Spleen (tissue), 11 donors: ENCODE data around the gene CFAP77. TPM values are rescaled to one million over a fixed set of nuclear protein-coding genes. Genes with fewer than 3 reads are reported as not detected.

ENCODE experiments used
- DNase-seq: peaks from one replicate; pipeline ENCODE4 v3.0.0-alpha.2; 2020
- H3K27ac ChIP-seq, 8 donors: fragments of 200-600 bp; sonication (generic) in 7 of 8; 1 replicate in 4 of 8; 2 replicates in 4 of 8; pipeline versions ENCODE4 v1.5.0 to v1.8.0; 2016 to 2021; ENCODE audit warnings: inconsistent platforms in 4 of 8, mild to moderate bottlenecking in 4 of 8, moderate library complexity in 1 of 8
- H3K27me3 ChIP-seq, 7 donors: fragments of 200-600 bp; sonication (generic) in 6 of 7; replicated peaks in 1 of 7; 1 replicate in 4 of 7; 2 replicates in 3 of 7; pipeline versions ENCODE4 v1.5.0 to v1.8.0; 2016 to 2021; ENCODE audit warnings: inconsistent platforms in 3 of 7, mild to moderate bottlenecking in 1 of 7
- H3K36me3 ChIP-seq, 6 donors: fragments of 200-600 bp; sonication (generic) in 5 of 6; 1 replicate in 4 of 6; 2 replicates in 2 of 6; pipeline versions ENCODE4 v1.5.0 to v1.8.0; 2016 to 2021; ENCODE audit warnings: inconsistent platforms in 2 of 6
- H3K4me1 ChIP-seq, 6 donors: fragments of 200-600 bp; sonication (generic) in 5 of 6; 1 replicate in 3 of 6; 2 replicates in 3 of 6; pipeline versions ENCODE4 v1.5.0 to v1.8.0; 2016 to 2021; ENCODE audit warnings: inconsistent platforms in 3 of 6
- H3K4me3 ChIP-seq, 8 donors: fragments of 200-600 bp; sonication (generic) in 7 of 8; 1 replicate in 4 of 8; 2 replicates in 4 of 8; pipeline versions ENCODE4 v1.5.0 to v1.8.0; 2016 to 2021; ENCODE audit warnings: inconsistent platforms in 4 of 8, mild to moderate bottlenecking in 4 of 8, moderate library complexity in 2 of 8
- H3K9me3 ChIP-seq, 8 donors: fragments of 200-600 bp; sonication (generic) in 7 of 8; 1 replicate in 4 of 8; 2 replicates in 4 of 8; pipeline versions ENCODE4 v1.5.0 to v1.8.0; 2016 to 2021; ENCODE audit warnings: inconsistent platforms in 4 of 8
- POLR2A ChIP-seq, 3 donors: fragments of 450-650 bp; IDR thresholded peaks; one replicate each; pipeline ENCODE4 v1.5.1; 2017; ENCODE audit warnings: antibody characterized with exemption in 3 of 3, mild to moderate bottlenecking in 1 of 3
- POLR2AphosphoS5 ChIP-seq, 3 donors: sonication (generic); formaldehyde crosslinking; IDR thresholded peaks; one replicate each; pipeline ENCODE4 v1.5.1; 2017; ENCODE audit warnings: antibody characterized with exemption in 3 of 3
- WGBS, 5 donors: extraction: QIAGEN DNeasy Blood & Tissue Kit in 3 of 5; methylation state at CpG; one replicate each; pipeline versions ENCODE4 v1.1.5 to v1.1.7; 2013 to 2018; 5-methylcytosine and 5-hydroxymethylcytosine counted together
- intact Hi-C: fragments of 100-400 bp; cut with DNase I; formaldehyde crosslinking; loops from one replicate; pipeline ENCODE4 v1.15.0; 2023; ENCODE audit warnings: low total_unique reads
- polyA plus RNA-seq, 3 donors: library from polyadenylated mRNA; stranded (reverse); fragments of 200-250 nt; gene quantifications; one replicate each; pipeline ENCODE4 v1.2.1, GENCODE V29; 2013
- total RNA-seq, 7 donors: library from RNA; depleted of rRNA in 3 of 7; stranded (reverse); fragments of >200 nt in 3 of 7; fragmentation: NEBNext Ultra II Directional in 4 of 7; extraction: Animal tissue kit (Norgen Biotek cat#: 25700) in 4 of 7; gene quantifications; one replicate each; pipeline versions ENCODE4 v1.1.0 to v1.2.1, GENCODE V29; 2016 to 2021
- TF ChIP-seq, protein P1 (sequence below), 11 experiments: fragments of 200-600 bp in 7 of 11; fragments of 450-650 bp in 4 of 11; sonication (generic) in 4 of 11; IDR thresholded peaks in 8 of 11; conservative IDR thresholded peaks in 3 of 11; 1 replicate in 7 of 11; 2 replicates in 4 of 11; pipeline versions ENCODE4 v1.4.0 to v1.8.0; 2016 to 2021; ENCODE audit warnings: antibody characterized with exemption in 11 of 11, inconsistent platforms in 4 of 11, mild to moderate bottlenecking in 1 of 11
- donor health status: healthy with polysubstance abuse.
- donor health status: DM: no; HTN: no; CAD: no; lungs with moderate emphysema.
- donor health status: DM: no; HTN: no; CAD: no.
- donor health status: Bipolar disorder and iron deficiency.
- donor health status: healthy.
- donor health status: DM: no; HTN: no; CAD: no.
- donor health status: DM: yes; HTN: yes; CAD: no.

The CFAP77 gene
- total and polyA plus RNA-seq, 10 donors = 0.06 TPM; not detected in 9

DNA sequence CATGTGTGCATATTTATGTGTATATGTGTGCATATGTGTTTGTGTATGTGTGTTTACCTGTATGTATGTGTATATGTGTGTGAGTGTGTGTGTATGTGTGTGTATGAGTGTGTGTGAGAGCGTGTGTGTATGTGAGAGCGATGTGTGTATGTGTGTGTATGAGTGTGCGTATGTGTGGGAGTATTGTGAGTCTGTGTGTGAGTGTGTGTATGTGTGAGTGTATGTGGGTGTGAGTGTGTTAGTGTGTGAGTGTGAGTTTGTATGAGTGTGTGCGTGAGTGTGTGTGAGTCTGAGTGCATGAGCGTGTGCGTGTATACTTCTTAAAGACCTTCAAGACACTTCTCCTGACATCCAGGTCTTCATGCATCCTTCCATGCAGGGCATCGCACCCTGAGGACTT lies 49.6 kb downstream of the CFAP77 start:
- 93 to 99% (median 95%) methylated on average over 7 of the region's 7 CpGs for WGBS, 5 donors
- TF ChIP-seq, protein P1, sequence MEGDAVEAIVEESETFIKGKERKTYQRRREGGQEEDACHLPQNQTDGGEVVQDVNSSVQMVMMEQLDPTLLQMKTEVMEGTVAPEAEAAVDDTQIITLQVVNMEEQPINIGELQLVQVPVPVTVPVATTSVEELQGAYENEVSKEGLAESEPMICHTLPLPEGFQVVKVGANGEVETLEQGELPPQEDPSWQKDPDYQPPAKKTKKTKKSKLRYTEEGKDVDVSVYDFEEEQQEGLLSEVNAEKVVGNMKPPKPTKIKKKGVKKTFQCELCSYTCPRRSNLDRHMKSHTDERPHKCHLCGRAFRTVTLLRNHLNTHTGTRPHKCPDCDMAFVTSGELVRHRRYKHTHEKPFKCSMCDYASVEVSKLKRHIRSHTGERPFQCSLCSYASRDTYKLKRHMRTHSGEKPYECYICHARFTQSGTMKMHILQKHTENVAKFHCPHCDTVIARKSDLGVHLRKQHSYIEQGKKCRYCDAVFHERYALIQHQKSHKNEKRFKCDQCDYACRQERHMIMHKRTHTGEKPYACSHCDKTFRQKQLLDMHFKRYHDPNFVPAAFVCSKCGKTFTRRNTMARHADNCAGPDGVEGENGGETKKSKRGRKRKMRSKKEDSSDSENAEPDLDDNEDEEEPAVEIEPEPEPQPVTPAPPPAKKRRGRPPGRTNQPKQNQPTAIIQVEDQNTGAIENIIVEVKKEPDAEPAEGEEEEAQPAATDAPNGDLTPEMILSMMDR (IDR thresholded peaks at IDR 0.05 in 8 of 11, conservative IDR thresholded peaks at IDR 0.05 in 3 of 11) = no peak
- TF ChIP-seq POLR2A (IDR thresholded peaks at IDR 0.05) = no peak
- no peak for TF ChIP-seq POLR2AphosphoS5 (IDR thresholded peaks at IDR 0.05)

DNA sequence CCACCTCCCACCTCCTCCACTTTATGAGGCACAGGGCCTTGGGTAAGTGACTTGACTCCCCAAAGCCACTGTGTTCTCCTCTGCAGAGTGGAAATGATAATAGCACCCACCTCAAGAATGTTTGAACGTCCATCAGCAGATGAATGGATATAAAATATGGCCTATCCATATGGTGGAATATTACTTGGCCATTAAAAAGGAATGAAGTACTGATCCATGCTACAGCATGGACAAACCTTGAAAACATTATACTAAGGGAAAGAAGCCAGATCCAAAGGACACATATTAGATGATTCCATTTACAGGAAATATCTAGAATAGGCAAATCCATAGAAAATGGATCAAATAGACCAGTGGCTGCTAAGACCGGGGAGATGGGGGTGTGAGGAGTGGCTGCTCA lies 50.2 kb downstream of the CFAP77 start:
- DNase-seq = no peak
- TF ChIP-seq, protein P1 (IDR thresholded peaks at IDR 0.05 in 8 of 11, conservative IDR thresholded peaks at IDR 0.05 in 3 of 11) = no peak
- TF ChIP-seq POLR2AphosphoS5 (IDR thresholded peaks at IDR 0.05) = no peak
- no peak for TF ChIP-seq POLR2A (IDR thresholded peaks at IDR 0.05)
- H3K4me3 ChIP-seq = no peak overlapping the region
- 76 to 90% (median 81%) methylated on average over 2 of the region's 2 CpGs for WGBS, 5 donors
- intact Hi-C loops = no loop called here
- no peak overlapping the region for H3K27ac ChIP-seq
- H3K4me1 ChIP-seq = no peaks in the 10 kb centered on the region
- H3K9me3 ChIP-seq = peaks cover 0 to 4% (median 0%) of the 10 kb centered on the region in 8 donors
- no peaks in the 10 kb centered on the region for H3K36me3 ChIP-seq
- H3K27me3 ChIP-seq = peaks cover 0 to 55% (median 4%) of the 10 kb centered on the region in 7 donors

More for the DNA sequence above, 49.6 kb downstream of the CFAP77 start:
- Histone ChIP-seq H3K4me3 (no peak overlapping the region), H3K27ac (no peak overlapping the region), H3K9me3 (peaks cover 0 to 4% (median 0%) of the 10 kb centered on the region in 8 donors), H3K4me1 (no peaks in the 10 kb centered on the region), H3K27me3 (peaks cover 0 to 61% (median 4%) of the 10 kb centered on the region in 7 donors), H3K36me3 (no peaks in the 10 kb centered on the region)
- intact Hi-C loops = no loop called here
- no peak for DNase-seq

DNA sequence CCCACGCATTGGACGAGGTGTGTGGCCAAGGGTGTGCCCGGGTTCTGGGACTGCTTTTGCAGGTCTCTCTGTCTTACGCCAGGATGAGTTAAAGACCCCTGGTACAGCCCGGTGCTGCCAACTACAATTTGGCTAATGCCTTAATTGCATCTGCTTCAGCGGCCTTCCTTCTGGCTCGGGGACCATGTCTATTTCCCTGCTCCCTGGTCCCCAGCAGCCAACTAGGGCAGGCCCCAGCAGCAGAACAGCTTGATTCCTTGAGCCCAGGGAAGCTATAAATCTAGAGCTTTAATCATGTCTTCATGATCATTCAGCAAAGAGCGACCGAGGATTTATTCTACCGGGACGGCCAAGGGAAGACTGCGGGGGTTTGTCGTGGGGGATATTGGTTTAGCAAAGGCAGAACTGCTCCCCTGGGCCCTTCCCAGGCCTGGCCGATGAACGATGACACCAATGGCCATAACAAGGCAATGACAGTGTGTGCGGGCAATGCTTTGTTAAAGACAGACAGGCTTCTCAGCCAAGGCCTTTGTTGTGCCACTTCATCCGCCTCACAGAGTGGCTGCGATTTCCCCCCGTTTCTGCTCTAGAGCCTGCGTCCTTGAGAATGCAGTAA lies 51.4 kb downstream of the CFAP77 start:
- H3K4me3 ChIP-seq = no peak overlapping the region
- DNase-seq = no peak
- intact Hi-C loops = no loop called here
- H3K9me3 ChIP-seq = peaks cover 0 to 4% (median 0%) of the 10 kb centered on the region in 8 donors
- peaks cover 0 to 52% (median 4%) of the 10 kb centered on the region in 7 donors for H3K27me3 ChIP-seq
- TF ChIP-seq, protein P1 (IDR thresholded peaks at IDR 0.05 in 8 of 11, conservative IDR thresholded peaks at IDR 0.05 in 3 of 11) = no peak
- no peak for TF ChIP-seq POLR2A (IDR thresholded peaks at IDR 0.05)
- TF ChIP-seq POLR2AphosphoS5 (IDR thresholded peaks at IDR 0.05) = no peak
- no peaks in the 10 kb centered on the region for H3K36me3 ChIP-seq
- H3K4me1 ChIP-seq = no peaks in the 10 kb centered on the region
- no peak overlapping the region for H3K27ac ChIP-seq
- WGBS, 5 donors = 80 to 86% (median 81%) methylated on average over 20 of the region's 20 CpGs

DNA sequence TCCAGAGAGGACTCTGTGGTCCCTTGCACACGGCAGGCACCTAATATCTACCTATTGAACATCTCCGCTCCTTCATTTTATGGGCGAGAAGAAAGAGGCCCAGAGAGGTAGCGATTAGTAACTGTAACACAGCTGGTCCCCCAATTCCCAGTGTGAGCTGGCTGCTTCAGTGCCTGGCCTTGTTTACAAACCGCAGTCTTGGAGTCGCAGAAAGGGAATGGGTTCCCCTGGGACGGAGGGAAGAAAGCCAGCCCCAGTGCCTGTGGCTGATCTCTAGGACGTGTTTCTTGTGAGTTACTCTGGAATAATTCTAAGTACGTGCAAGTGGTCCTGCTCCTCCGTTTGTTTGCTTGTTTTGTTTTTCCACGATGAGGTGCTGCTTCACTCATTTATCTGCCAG lies 52.0 kb downstream of the CFAP77 start:
- TF ChIP-seq POLR2AphosphoS5 (IDR thresholded peaks at IDR 0.05) (no peak), POLR2A (IDR thresholded peaks at IDR 0.05) (no peak)
- Histone ChIP-seq H3K4me1 (no peaks in the 10 kb centered on the region), H3K27ac (no peak overlapping the region), H3K36me3 (no peaks in the 10 kb centered on the region), H3K9me3 (peaks cover 0 to 4% (median 0%) of the 10 kb centered on the region in 8 donors), H3K4me3 (no peak overlapping the region), H3K27me3 (peaks cover 0 to 52% (median 4%) of the 10 kb centered on the region in 7 donors)
- intact Hi-C loops = no loop called here
- WGBS, 5 donors = 76 to 88% (median 87%) methylated on average over 11 of the region's 11 CpGs
- no peak for DNase-seq
